Measurements from ENCODE around the gene ACTMAP.

DNA sequence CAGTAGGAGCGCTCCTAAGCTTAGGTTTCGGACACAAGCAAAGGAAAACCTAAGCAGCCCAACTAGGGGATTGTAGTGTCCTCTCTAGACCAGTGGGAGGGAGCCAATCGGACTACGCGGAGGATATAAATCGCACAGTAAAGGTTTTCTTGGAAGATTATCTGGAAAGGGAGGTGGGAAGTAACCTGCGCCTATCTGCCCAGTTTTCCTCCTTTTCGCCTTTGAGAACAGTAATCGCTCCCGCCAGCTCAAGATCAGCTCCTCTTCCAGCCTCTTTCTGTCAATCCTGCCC is 27.3 kb upstream of the ACTMAP start:
- TF ChIP-seq CTCF (IDR thresholded peaks at IDR 0.05; ENCODE audit: low read depth, low read length, missing input control) (no peak), RAD21 (IDR thresholded peaks at IDR 0.05) (no peak), EGR1 (IDR thresholded peaks at IDR 0.05; ENCODE audit: low read depth in 2 of 2) (no peak), ZBTB33 (IDR thresholded peaks at IDR 0.05) (no peak), JUND (IDR thresholded peaks at IDR 0.05) (no peak)
- TF ChIP-seq, protein P1, sequence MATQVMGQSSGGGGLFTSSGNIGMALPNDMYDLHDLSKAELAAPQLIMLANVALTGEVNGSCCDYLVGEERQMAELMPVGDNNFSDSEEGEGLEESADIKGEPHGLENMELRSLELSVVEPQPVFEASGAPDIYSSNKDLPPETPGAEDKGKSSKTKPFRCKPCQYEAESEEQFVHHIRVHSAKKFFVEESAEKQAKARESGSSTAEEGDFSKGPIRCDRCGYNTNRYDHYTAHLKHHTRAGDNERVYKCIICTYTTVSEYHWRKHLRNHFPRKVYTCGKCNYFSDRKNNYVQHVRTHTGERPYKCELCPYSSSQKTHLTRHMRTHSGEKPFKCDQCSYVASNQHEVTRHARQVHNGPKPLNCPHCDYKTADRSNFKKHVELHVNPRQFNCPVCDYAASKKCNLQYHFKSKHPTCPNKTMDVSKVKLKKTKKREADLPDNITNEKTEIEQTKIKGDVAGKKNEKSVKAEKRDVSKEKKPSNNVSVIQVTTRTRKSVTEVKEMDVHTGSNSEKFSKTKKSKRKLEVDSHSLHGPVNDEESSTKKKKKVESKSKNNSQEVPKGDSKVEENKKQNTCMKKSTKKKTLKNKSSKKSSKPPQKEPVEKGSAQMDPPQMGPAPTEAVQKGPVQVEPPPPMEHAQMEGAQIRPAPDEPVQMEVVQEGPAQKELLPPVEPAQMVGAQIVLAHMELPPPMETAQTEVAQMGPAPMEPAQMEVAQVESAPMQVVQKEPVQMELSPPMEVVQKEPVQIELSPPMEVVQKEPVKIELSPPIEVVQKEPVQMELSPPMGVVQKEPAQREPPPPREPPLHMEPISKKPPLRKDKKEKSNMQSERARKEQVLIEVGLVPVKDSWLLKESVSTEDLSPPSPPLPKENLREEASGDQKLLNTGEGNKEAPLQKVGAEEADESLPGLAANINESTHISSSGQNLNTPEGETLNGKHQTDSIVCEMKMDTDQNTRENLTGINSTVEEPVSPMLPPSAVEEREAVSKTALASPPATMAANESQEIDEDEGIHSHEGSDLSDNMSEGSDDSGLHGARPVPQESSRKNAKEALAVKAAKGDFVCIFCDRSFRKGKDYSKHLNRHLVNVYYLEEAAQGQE (IDR thresholded peaks at IDR 0.05) = no peak

Data from liver (tissue), 3 donors.